DND-41 (cell line): ENCODE measurements around the gene GRID1.
A peak's percentile ranks its signal among the peaks of the same experiment; 100 is the strongest.

Experiments
- ATAC-seq: fragments of 200-7000 bp; cut with Tn5 transposase; 3 replicates; pipeline ENCODE4 v1.9.1; 2021; ENCODE audit warnings: low read depth; ENCODE audit not compliant: insufficient read depth
- DNase-seq: peaks from one replicate; pipeline ENCODE4 v3.0.0-alpha.2; 2020
- H2AFZ ChIP-seq: 2 replicates; pipeline ENCODE4 v1.6.0; 2012; ENCODE audit warnings: low read depth, low read length
- H3K27ac ChIP-seq: 2 replicates; pipeline ENCODE4 v1.5.1; 2012; ENCODE audit warnings: low read length, inconsistent platforms
- H3K27me3 ChIP-seq: fragments of 200-600 bp; sonication (generic); 2 replicates; pipeline ENCODE4 v1.6.0; 2012; ENCODE audit warnings: low read length, mild to moderate bottlenecking, inconsistent platforms; ENCODE audit not compliant: insufficient read depth, poor library complexity
- H3K36me3 ChIP-seq: 2 replicates; pipeline ENCODE4 v1.5.1; 2012; ENCODE audit warnings: low read length, inconsistent platforms; ENCODE audit not compliant: insufficient read depth
- H3K4me1 ChIP-seq: 2 replicates; pipeline ENCODE4 v1.5.1; 2012; ENCODE audit warnings: mild to moderate bottlenecking, low read length; ENCODE audit not compliant: insufficient read depth
- H3K4me2 ChIP-seq: 2 replicates; pipeline ENCODE4 v1.6.0; 2012; ENCODE audit warnings: mild to moderate bottlenecking, moderate library complexity, low read length, inconsistent platforms; ENCODE audit not compliant: insufficient read depth
- H3K4me3 ChIP-seq, 2 experiments: fragments of 200-600 bp in 1 of 2; shearing (Covaris generic) in 1 of 2; 2 replicates each; pipeline ENCODE4 v1.5.1; 2012 to 2016; ENCODE audit warnings: inconsistent platforms in 2 of 2, low read length in 2 of 2, mild to moderate bottlenecking in 2 of 2, low read depth in 1 of 2, moderate library complexity in 1 of 2
- H3K79me2 ChIP-seq: 2 replicates; pipeline ENCODE4 v1.6.0; 2012; ENCODE audit warnings: low read length, inconsistent platforms; ENCODE audit not compliant: insufficient read depth
- H3K9ac ChIP-seq: 2 replicates; pipeline ENCODE4 v1.6.0; 2012; ENCODE audit warnings: low read depth, mild to moderate bottlenecking, inconsistent platforms, low read length, moderate library complexity
- H3K9me3 ChIP-seq: 2 replicates; pipeline ENCODE4 v1.5.1; 2012; ENCODE audit warnings: low read length, moderate library complexity, mild to moderate bottlenecking, inconsistent platforms; ENCODE audit not compliant: insufficient read depth, severe bottlenecking
- H4K20me1 ChIP-seq: 2 replicates; pipeline ENCODE4 v1.6.0; 2012; ENCODE audit warnings: low read length; ENCODE audit not compliant: insufficient read depth
- EZH2 ChIP-seq: IDR thresholded peaks from 3 replicates; pipeline ENCODE4 v1.6.1; 2012; ENCODE audit warnings: borderline replicate concordance, low read depth, mild to moderate bottlenecking, moderate library complexity, low read length, inconsistent platforms; ENCODE audit not compliant: severe bottlenecking
- TF ChIP-seq, protein P1 (sequence below): IDR thresholded peaks from 2 replicates; pipeline ENCODE4 v1.5.1; 2012; ENCODE audit warnings: borderline replicate concordance, low read length, moderate library complexity, mild to moderate bottlenecking; ENCODE audit not compliant: poor library complexity, severe bottlenecking; ENCODE audit errors: extremely low read depth

GRID1 gene

DNA sequence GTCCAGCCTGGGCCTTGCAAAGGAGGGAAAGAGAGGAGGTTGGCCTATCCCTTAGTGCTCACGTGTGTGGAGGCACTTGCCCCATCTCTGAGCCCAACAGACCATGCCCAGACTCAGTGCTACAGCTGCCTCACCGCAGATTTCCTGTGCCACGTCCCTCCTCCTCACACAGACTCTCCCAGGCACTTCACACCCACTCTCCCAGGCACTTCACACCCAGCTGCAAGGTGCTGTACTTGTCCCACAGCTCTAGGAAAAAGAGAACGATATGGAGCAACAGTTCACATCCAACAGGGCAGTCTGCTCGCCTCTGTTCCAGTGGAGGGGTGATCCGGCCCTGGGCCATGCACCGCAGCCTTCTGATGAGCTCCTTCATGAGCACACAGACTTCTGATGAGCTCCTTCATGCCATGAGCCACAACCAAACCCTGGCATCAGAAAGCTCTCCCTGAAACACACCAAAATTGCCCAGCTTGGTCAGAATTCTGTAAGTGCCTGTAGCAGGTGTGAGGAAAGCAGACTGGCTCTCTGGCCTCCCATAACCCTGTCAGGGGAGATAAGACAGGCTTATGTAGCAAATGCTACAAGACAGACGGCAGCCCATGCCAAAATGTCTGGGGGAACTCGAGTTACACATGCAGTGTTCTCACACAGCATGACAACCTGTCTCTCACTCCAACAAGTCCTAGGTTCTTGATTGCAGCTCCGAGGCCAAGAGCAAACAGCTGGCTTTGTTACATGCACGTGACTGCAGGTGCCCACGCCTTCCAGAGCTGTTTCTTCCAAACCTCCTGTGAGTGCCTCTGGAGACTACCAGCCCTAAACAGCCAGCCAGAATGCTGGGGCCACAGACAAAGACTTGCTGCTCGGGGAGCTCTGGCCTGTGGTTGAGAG lies 348.5 kb downstream of the GRID1 start:
- peak overlapping the region; percentile 65 for H3K9ac ChIP-seq
- DNase-seq, result peak; percentile 88
- H3K4me3 ChIP-seq, result peak overlapping the region in 1 of 2 experiments; percentile 34; a peak in 1 of 4 replicates
- no peaks in the 10 kb centered on the region for H3K27me3 ChIP-seq
- peak overlapping the region; percentile 99 for H3K27ac ChIP-seq
- H3K4me2 ChIP-seq, result peak overlapping the region; percentile 51
- H3K4me1 ChIP-seq, result peaks cover 54% of the 10 kb centered on the region
- peak; percentile 83 for ATAC-seq
- H3K79me2 ChIP-seq, result no peaks in the 10 kb centered on the region
- TF ChIP-seq, protein P1, sequence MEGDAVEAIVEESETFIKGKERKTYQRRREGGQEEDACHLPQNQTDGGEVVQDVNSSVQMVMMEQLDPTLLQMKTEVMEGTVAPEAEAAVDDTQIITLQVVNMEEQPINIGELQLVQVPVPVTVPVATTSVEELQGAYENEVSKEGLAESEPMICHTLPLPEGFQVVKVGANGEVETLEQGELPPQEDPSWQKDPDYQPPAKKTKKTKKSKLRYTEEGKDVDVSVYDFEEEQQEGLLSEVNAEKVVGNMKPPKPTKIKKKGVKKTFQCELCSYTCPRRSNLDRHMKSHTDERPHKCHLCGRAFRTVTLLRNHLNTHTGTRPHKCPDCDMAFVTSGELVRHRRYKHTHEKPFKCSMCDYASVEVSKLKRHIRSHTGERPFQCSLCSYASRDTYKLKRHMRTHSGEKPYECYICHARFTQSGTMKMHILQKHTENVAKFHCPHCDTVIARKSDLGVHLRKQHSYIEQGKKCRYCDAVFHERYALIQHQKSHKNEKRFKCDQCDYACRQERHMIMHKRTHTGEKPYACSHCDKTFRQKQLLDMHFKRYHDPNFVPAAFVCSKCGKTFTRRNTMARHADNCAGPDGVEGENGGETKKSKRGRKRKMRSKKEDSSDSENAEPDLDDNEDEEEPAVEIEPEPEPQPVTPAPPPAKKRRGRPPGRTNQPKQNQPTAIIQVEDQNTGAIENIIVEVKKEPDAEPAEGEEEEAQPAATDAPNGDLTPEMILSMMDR, result no peak
- TF ChIP-seq EZH2, result no peak
- H3K9me3 ChIP-seq, result no peaks in the 10 kb centered on the region
- H3K36me3 ChIP-seq, result no peaks in the 10 kb centered on the region
- H4K20me1 ChIP-seq, result no peaks in the 10 kb centered on the region
- H2AFZ ChIP-seq, result peak overlapping the region; percentile 40

DNA sequence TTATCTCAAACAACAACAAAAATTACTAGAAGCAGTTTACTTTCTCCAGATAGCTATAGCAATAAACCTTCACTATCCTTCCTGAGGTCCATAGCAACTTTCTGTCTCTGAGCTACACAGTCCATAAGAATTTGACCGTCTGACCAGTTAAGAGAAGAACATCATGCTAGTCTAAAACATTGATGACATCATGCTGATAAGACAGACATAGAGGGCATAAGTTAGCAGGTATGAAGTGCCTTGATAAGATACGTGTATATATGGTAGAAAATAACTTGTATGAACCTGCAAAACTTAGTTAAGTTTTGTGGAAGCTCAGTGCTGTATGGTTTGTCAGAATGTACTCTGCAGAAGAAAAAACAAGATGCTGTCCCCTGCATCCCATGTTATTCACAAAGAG lies 353.0 kb downstream of the GRID1 start:
- Histone ChIP-seq H3K9me3 (no peaks in the 10 kb centered on the region), H3K27ac (no peak overlapping the region), H3K27me3 (no peaks in the 10 kb centered on the region), H3K36me3 (no peaks in the 10 kb centered on the region), H3K79me2 (no peaks in the 10 kb centered on the region), H2AFZ (no peak overlapping the region), H3K4me3 (no peak overlapping the region), H4K20me1 (no peaks in the 10 kb centered on the region), H3K4me2 (no peak overlapping the region), H3K9ac (no peak overlapping the region), H3K4me1 (peaks cover 38% of the 10 kb centered on the region)
- DNase-seq (no peak), ATAC-seq (no peak)
- TF ChIP-seq, protein P1, result no peak
- TF ChIP-seq EZH2, result no peak

- TF ChIP-seq, protein P1, result no peak
- TF ChIP-seq EZH2, result no peak
- no peak overlapping the region for H3K27ac ChIP-seq
- no peak for ATAC-seq
- peaks cover 18% of the 10 kb centered on the region for H3K4me1 ChIP-seq
- H3K9me3 ChIP-seq, result no peaks in the 10 kb centered on the region
- H3K9ac ChIP-seq, result no peak overlapping the region
- H2AFZ ChIP-seq, result no peak overlapping the region
- H4K20me1 ChIP-seq, result no peaks in the 10 kb centered on the region
- H3K79me2 ChIP-seq, result no peaks in the 10 kb centered on the region
- H3K4me3 ChIP-seq, result no peak overlapping the region
- DNase-seq, result no peak
- H3K4me2 ChIP-seq, result no peak overlapping the region
- H3K36me3 ChIP-seq, result no peaks in the 10 kb centered on the region
- H3K27me3 ChIP-seq, result no peaks in the 10 kb centered on the region
Measured at GRCh38 chr10:86007171-86007570, 359.4 kb downstream of the GRID1 start.
